AML-193 (cell line): ENCODE data around the gene SLC32A1.

Experiments
- DNase-seq, 2 experiments: peaks; one replicate each; lab custom pipeline; 2025; lab: John Stamatoyannopoulos, UW

SLC32A1 gene

GRCh38 chr20:38723848-38724625 is at the start of gene SLC32A1:
Gene SLC32A1, plus strand, starts transcription at chr20:38724486. Its CDS starts 239 bp downstream, at chr20:38724725.
- no peak for DNase-seq

GRCh38 chr20:38674765-38675133 is 49.5 kb upstream of the SLC32A1 start:
- no peak for DNase-seq

- DNase-seq = no peak
Measured at GRCh38 chr20:38676576-38676975, 47.7 kb upstream of the SLC32A1 start.

- DNase-seq = peak in 1 of 2 experiments; percentile 2
Measured at GRCh38 chr20:38680500-38681306, 43.6 kb upstream of the SLC32A1 start.

GRCh38 chr20:38685271-38685670 is 39.0 kb upstream of the SLC32A1 start:
- no peak for DNase-seq

GRCh38 chr20:38685853-38686473 is 38.3 kb upstream of the SLC32A1 start:
- DNase-seq = peak; percentile 4 to 5

GRCh38 chr20:38692436-38693411 is 31.6 kb upstream of the SLC32A1 start:
- peak; percentile 1 to 7 for DNase-seq

GRCh38 chr20:38697306-38697705 is 27.0 kb upstream of the SLC32A1 start:
- DNase-seq = no peak

- no peak for DNase-seq
Measured at GRCh38 chr20:38698541-38698940, 25.7 kb upstream of the SLC32A1 start.

- DNase-seq = no peak
Measured at GRCh38 chr20:38700141-38700540, 24.1 kb upstream of the SLC32A1 start.

- DNase-seq = no peak
Measured at GRCh38 chr20:38700926-38701325, 23.4 kb upstream of the SLC32A1 start.

GRCh38 chr20:38703526-38703925 is 20.8 kb upstream of the SLC32A1 start:
- no peak for DNase-seq

- DNase-seq = no peak
Measured at GRCh38 chr20:38704136-38704535, 20.1 kb upstream of the SLC32A1 start.

- DNase-seq = no peak
Measured at GRCh38 chr20:38706509-38706908, 17.8 kb upstream of the SLC32A1 start.

GRCh38 chr20:38714308-38714707 is 10.0 kb upstream of the SLC32A1 start:
- DNase-seq = no peak

GRCh38 chr20:38715646-38716045 is 8.6 kb upstream of the SLC32A1 start:
- DNase-seq = no peak

GRCh38 chr20:38722683-38723016 is 1.6 kb upstream of the SLC32A1 start:
- DNase-seq = no peak

- DNase-seq = no peak
Measured at GRCh38 chr20:38723017-38723847, 1.1 kb upstream of the SLC32A1 start.

- DNase-seq = no peak
Measured at GRCh38 chr20:38724626-38725147, 401 bp downstream of the SLC32A1 start.

- no peak for DNase-seq
Measured at GRCh38 chr20:38725148-38725901, 1.0 kb downstream of the SLC32A1 start.
